Fibroblast of the aortic adventitia (primary cell): Measurements from ENCODE around the gene CCDC187. TPM values are rescaled to one million over a fixed set of nuclear protein-coding genes. Genes with fewer than 3 reads are reported as not detected.

ENCODE experiments used
- DNase-seq: peaks from one replicate; pipeline ENCODE4 v3.0.0-alpha.2; 2010; ENCODE audit warnings: low read depth
- H3K4me3 ChIP-seq: 2 replicates; pipeline ENCODE4 v1.5.1; 2011; ENCODE audit warnings: low read depth, mild to moderate bottlenecking, control low read depth, low read length, moderate library complexity
- total RNA-seq: library from RNA; depleted of rRNA; stranded (reverse); fragments of >200 nt; gene quantifications from 2 replicates; pipeline ENCODE4 v1.2.3, GENCODE V29; 2012; ENCODE audit warnings: low replicate concordance
- TF ChIP-seq, protein P1 (sequence below): IDR thresholded peaks from 2 replicates; pipeline ENCODE4 v1.5.1; 2011; ENCODE audit warnings: mild to moderate bottlenecking, low read length, control low read depth, inconsistent platforms; ENCODE audit not compliant: insufficient read depth

Gene CCDC187
- total RNA-seq, 1 donor, result under 0.01 TPM

- TF ChIP-seq, protein P1, sequence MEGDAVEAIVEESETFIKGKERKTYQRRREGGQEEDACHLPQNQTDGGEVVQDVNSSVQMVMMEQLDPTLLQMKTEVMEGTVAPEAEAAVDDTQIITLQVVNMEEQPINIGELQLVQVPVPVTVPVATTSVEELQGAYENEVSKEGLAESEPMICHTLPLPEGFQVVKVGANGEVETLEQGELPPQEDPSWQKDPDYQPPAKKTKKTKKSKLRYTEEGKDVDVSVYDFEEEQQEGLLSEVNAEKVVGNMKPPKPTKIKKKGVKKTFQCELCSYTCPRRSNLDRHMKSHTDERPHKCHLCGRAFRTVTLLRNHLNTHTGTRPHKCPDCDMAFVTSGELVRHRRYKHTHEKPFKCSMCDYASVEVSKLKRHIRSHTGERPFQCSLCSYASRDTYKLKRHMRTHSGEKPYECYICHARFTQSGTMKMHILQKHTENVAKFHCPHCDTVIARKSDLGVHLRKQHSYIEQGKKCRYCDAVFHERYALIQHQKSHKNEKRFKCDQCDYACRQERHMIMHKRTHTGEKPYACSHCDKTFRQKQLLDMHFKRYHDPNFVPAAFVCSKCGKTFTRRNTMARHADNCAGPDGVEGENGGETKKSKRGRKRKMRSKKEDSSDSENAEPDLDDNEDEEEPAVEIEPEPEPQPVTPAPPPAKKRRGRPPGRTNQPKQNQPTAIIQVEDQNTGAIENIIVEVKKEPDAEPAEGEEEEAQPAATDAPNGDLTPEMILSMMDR, result no peak
- DNase-seq, result no peak
- H3K4me3 ChIP-seq, result no peak overlapping the region
Measured at GRCh38 chr9:136331030-136331429, 27.1 kb upstream of the CCDC187 start.

- no peak overlapping the region for H3K4me3 ChIP-seq
- DNase-seq, result no peak
- TF ChIP-seq, protein P1, result no peak
Measured at GRCh38 chr9:136330406-136330990, 26.6 kb upstream of the CCDC187 start.

DNA sequence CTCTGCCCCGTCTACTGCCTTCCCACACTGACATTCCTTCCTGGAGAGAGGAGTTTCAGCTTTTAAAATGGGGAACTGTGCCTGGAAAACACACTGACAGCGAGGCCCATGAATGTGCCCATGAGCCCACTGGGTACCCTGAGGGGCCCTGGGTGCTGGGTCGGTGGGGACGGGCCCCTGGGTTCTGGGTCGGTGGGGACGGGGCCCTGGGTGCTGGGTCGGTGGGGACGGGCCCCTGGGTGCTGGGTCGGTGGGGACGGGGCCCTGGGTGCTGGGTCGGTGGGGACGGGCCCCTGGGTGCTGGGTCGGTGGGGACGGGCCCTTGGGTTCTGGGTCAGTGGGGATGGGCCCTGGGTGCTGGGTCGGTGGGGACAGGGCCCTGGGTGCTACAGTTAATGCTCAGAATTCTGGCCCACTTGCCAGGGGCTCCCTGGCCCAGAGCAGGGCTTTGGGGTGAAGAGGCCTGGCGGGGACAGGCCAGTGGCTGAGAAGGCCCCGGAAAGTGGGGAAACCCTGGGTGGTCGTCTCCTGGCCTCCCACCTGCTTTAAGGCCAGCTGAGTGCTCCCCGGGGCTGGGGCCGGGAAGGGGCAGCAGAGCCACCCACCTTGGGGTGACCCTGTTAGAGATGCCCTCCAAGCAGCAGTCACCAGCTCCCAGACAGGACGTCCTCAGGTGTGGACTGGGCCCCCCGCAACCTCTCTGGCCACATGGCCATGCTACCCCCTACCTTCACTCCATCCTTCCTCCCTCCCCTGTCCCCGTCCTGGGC is 25.9 kb upstream of the CCDC187 start:
- peak overlapping the region; percentile 86 for H3K4me3 ChIP-seq
- TF ChIP-seq, protein P1, result no peak
- no peak for DNase-seq

- DNase-seq, result peak; percentile 28
- peak overlapping the region; percentile 86 for H3K4me3 ChIP-seq
- TF ChIP-seq, protein P1, result no peak
Measured at GRCh38 chr9:136329211-136329627, 25.3 kb upstream of the CCDC187 start.

- TF ChIP-seq, protein P1, result no peak
- DNase-seq, result peak; percentile 54
- peak overlapping the region; percentile 86 for H3K4me3 ChIP-seq
Measured at GRCh38 chr9:136328622-136329041, 24.7 kb upstream of the CCDC187 start.

GRCh38 chr9:136328011-136328621 is 24.2 kb upstream of the CCDC187 start:
- DNase-seq, result no peak
- TF ChIP-seq, protein P1, result no peak
- peak overlapping the region; percentile 86 for H3K4me3 ChIP-seq
